Measurements from ENCODE around the gene TOX3.

- TF ChIP-seq CTCF (conservative IDR thresholded peaks at IDR 0.05) (no peak), ZFX (IDR thresholded peaks at IDR 0.05) (no peak)
Observed at GRCh38 chr16:52450916-52451315, 96.0 kb downstream of the TOX3 start.

Data from C4-2B (cell line).